Measurements from ENCODE around the gene LAMTOR1. TPM values are rescaled to one million over a fixed set of nuclear protein-coding genes. Genes with fewer than 3 reads are reported as not detected.

LAMTOR1 gene
- total and polyA plus RNA-seq, 2 of the 8 experiments (the other 6 are each of a cell fraction or from before 2014, with no cell fraction given), result 82.1 to 160 TPM

DNA sequence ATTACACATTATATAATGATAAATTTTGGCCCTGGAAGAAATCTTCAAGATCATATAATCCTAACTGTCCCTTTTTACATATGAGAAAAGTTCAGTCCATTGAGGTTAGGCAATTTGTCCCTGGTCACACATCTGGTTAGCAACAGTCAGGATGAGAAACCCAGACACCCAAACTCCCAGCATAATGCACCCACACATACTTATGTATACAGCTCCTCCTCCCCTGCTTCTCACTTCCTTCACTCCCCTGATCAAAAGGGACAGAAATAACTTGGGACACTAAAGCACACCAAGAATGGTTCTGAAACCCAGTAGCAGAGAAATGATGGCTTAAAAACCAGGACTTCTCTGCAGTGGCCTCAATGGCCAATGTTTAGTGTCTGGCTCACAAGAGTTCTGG is 33.9 kb downstream of the LAMTOR1 start (continued):
- TF ChIP-seq CHD7 (IDR thresholded peaks at IDR 0.05; ENCODE audit: insufficient replicate concordance, low read length) (no peak), BCL11A (IDR thresholded peaks at IDR 0.05; ENCODE audit: low read depth in 2 of 2, low read length in 2 of 2) (no peak), MAFK (IDR thresholded peaks at IDR 0.05; ENCODE audit: low read depth, low read length) (no peak), ZNF274 (IDR thresholded peaks at IDR 0.05; ENCODE audit: borderline replicate concordance, extremely low read depth, low read length) (no peak), JUN (IDR thresholded peaks at IDR 0.05; ENCODE audit: low read depth, low read length) (no peak), ASH2L (IDR thresholded peaks at IDR 0.05; ENCODE audit: low read length) (no peak), KDM1A (IDR thresholded peaks at IDR 0.05; ENCODE audit: borderline replicate concordance, low read length) (no peak), CBX5 (IDR thresholded peaks at IDR 0.05; ENCODE audit: low read depth, low read length) (no peak), KDM5A (IDR thresholded peaks at IDR 0.05; ENCODE audit: low read length) (no peak)
